Panc1 (cell line): ENCODE data around the gene CHAF1A. TPM values are rescaled to one million over a fixed set of nuclear protein-coding genes. Genes with fewer than 3 reads are reported as not detected.

Experiments
- ATAC-seq: fragments of 200-7000 bp; cut with Tn5 transposase; 2 replicates; pipeline ENCODE4 v1.9.1; 2020; ENCODE audit warnings: mild to moderate bottlenecking, moderate library complexity
- BruUV-seq: library from RNA; stranded (reverse); fragments of 400-500 nt; replicated peaks from 2 replicates; lab custom pipeline; 2021; lab: Mats Ljungman, UMichigan
- CTCF ChIA-PET: fragments of 300-600 bp; sonication (Branson Sonifier 250); formaldehyde crosslinking; loops from one replicate; lab custom pipeline; 2022; ENCODE audit warnings: antibody characterized with exemption; lab: Charles Lee
- POLR2A ChIA-PET: fragments of 300-600 bp; sonication (Branson Sonifier 250); formaldehyde crosslinking; loops from one replicate; lab custom pipeline; 2022; ENCODE audit warnings: antibody characterized with exemption; lab: Charles Lee
- DNase-seq: peaks from one replicate; pipeline ENCODE4 v3.0.0-alpha.2; 2010; ENCODE audit warnings: low read depth, low spot score
- H3K27ac ChIP-seq: 2 replicates; pipeline ENCODE4 v1.5.1; 2011; ENCODE audit warnings: mild to moderate bottlenecking, low read length, inconsistent platforms
- H3K27me3 ChIP-seq: fragments of 200-500 bp; sonication (Bioruptor generic); 2 replicates; pipeline ENCODE4 v1.6.0; 2014; ENCODE audit warnings: low read length, inconsistent platforms; ENCODE audit not compliant: control insufficient read depth, insufficient read depth
- H3K36me3 ChIP-seq: fragments of 200-500 bp; sonication (Bioruptor generic); 2 replicates; pipeline ENCODE4 v1.5.1; 2014; ENCODE audit warnings: inconsistent platforms, mild to moderate bottlenecking, low read length, moderate library complexity; ENCODE audit not compliant: control insufficient read depth, insufficient read depth
- H3K4me1 ChIP-seq: 2 replicates; pipeline ENCODE4 v1.5.1; 2011; ENCODE audit warnings: inconsistent platforms, mild to moderate bottlenecking, low read length, moderate library complexity; ENCODE audit not compliant: control insufficient read depth, insufficient read depth
- H3K4me3 ChIP-seq, 2 experiments: 2 replicates each; pipeline ENCODE4 v1.5.1; 2011 to 2012; ENCODE audit warnings: low read depth in 2 of 2, low read length in 2 of 2, mild to moderate bottlenecking in 2 of 2, inconsistent platforms in 1 of 2, moderate library complexity in 1 of 2
- H3K9me3 ChIP-seq: fragments of 200-500 bp; sonication (Bioruptor generic); 2 replicates; pipeline ENCODE4 v1.5.1; 2014; ENCODE audit warnings: low read depth, mild to moderate bottlenecking, inconsistent platforms, low read length, moderate library complexity; ENCODE audit not compliant: control insufficient read depth, insufficient read depth
- POLR2AphosphoS5 ChIP-seq: IDR thresholded peaks from 2 replicates; pipeline ENCODE4 v1.6.1; 2012; ENCODE audit warnings: mild to moderate bottlenecking, low read depth, low read length, moderate library complexity
- SIN3A ChIP-seq: IDR thresholded peaks from 2 replicates; pipeline ENCODE4 v1.6.1; 2012; ENCODE audit warnings: low read depth, mild to moderate bottlenecking, low read length, moderate library complexity, borderline replicate concordance; ENCODE audit not compliant: insufficient read depth
- TCF7L2 ChIP-seq: IDR thresholded peaks from 2 replicates; pipeline ENCODE4 v1.6.1; 2011; ENCODE audit warnings: mild to moderate bottlenecking, low read depth, low read length, inconsistent platforms
- in situ Hi-C: cut with HindIII; loops from 2 replicates; pipeline ENCODE4 v1.10.0; 2016; ENCODE audit warnings: low sequenced_read_pairs, low pct_unique_long_range_greater_than_20kb
- intact Hi-C: fragments of 100-400 bp; cut with micrococcal nuclease; formaldehyde crosslinking; loops from one replicate; pipeline ENCODE4 v1.10.0; 2022; ENCODE audit not compliant: unreplicated experiment
- total RNA-seq: library from RNA; stranded (reverse); gene quantifications from one replicate; pipeline ENCODE4 v1.2.1, GENCODE V29; 2021; ENCODE audit not compliant: unreplicated experiment
- TF ChIP-seq, protein P1 (sequence below): fragments of 450-650 bp; IDR thresholded peaks from 2 replicates; pipeline ENCODE4 v1.5.1; 2017; ENCODE audit warnings: mild to moderate bottlenecking
- TF ChIP-seq, protein P2 (sequence below), 2 experiments: IDR thresholded peaks; 2 replicates each; pipeline ENCODE4 v1.6.1; 2011 to 2012; ENCODE audit warnings: low read depth in 2 of 2, control low read depth in 1 of 2, low read length in 1 of 2, mild to moderate bottlenecking in 1 of 2, moderate library complexity in 1 of 2; ENCODE audit not compliant: insufficient read depth in 1 of 2

The CHAF1A gene
- total RNA-seq, 1 experiment from 2014 or later = 45.4 TPM

DNA sequence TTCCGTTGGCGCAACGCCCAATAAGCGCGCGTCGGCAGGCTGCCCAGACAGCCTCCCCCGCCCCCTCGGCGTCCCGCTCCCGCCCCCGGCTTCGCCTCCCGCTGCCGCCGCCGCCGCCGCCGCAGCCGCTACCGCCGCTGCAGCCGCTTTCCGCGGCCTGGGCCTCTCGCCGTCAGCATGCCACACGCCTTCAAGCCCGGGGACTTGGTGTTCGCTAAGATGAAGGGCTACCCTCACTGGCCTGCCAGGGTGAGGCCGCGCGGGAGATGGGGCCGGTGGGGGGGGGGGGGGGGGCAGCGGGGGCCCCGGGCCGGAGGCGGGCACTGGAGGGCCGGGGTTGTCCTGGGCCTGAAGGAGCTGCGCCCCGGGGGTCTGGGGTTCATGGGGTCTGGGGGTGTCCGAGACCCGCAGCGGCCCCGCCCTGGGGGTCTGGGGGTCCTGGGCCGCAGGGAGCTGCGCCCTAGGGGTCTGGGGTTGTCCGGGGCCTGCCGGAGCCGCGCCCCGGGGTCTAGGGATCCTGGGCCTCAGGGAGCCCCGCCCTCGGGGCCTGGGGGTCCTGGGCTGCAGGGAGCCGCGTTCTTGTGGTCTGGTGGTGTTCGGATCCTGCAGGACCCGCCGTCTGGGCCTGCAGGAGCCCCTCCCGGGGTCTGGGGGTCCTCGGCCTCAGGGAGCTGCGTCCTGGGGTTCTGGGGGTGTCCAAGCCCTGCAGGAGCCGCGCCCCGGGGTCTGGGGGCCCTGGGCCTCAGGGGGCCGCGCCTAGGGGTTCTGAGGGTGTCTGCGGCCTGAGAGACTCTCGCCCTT is 69.9 kb downstream of the CHAF1A start, which contains the start of gene HDGFL2:
Gene HDGFL2 (plus strand): TSS at position 124 of the 801 bp plus-strand sequence. CDS start 54 bp downstream, at position 178.
- intact Hi-C loops = no loop called here
- ATAC-seq = no peak; the same call in 1 of the 2 replicates

DNA sequence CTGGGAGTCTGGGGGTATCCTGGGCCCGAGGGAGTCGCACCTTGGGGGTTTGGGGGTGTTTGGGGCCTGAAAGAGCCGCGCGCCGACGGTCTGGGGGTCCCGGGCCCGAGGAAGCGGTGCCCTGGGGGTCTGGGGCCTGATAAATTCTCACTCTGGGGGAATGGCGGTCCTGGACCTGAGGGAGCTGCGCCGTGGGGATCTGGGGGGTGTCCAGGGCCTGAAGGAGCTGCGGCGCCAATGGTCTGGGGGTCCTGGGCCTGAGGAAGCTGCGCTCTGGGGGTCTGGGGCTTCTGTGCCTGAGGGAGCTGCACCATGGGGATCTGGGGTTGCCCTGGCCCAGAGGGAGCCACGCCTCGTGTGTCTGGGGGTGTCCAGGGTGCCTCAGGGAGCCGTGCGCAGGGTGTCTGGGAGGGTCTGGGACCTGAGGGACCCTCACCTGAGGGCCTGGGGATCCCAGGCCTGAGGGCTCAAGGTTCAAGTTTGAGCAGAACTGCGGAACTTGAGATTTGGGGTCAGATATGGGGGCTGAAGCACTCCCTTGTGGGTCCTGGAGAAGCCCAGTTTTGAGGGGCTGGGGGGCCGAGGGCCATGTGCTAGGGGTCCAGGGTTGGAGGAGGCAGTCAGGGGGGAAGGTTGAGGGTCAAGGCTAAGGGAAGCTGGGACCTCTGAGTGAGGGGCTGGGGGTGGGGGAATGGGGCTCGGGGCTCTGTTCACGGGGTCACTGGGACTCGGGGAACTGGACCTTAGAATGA is 70.7 kb downstream of the CHAF1A start:
- TF ChIP-seq POLR2AphosphoS5 = no peak
- no peak for TF ChIP-seq SIN3A
- TF ChIP-seq TCF7L2 = no peak
- TF ChIP-seq, protein P1, sequence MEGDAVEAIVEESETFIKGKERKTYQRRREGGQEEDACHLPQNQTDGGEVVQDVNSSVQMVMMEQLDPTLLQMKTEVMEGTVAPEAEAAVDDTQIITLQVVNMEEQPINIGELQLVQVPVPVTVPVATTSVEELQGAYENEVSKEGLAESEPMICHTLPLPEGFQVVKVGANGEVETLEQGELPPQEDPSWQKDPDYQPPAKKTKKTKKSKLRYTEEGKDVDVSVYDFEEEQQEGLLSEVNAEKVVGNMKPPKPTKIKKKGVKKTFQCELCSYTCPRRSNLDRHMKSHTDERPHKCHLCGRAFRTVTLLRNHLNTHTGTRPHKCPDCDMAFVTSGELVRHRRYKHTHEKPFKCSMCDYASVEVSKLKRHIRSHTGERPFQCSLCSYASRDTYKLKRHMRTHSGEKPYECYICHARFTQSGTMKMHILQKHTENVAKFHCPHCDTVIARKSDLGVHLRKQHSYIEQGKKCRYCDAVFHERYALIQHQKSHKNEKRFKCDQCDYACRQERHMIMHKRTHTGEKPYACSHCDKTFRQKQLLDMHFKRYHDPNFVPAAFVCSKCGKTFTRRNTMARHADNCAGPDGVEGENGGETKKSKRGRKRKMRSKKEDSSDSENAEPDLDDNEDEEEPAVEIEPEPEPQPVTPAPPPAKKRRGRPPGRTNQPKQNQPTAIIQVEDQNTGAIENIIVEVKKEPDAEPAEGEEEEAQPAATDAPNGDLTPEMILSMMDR = no peak
- TF ChIP-seq, protein P2, sequence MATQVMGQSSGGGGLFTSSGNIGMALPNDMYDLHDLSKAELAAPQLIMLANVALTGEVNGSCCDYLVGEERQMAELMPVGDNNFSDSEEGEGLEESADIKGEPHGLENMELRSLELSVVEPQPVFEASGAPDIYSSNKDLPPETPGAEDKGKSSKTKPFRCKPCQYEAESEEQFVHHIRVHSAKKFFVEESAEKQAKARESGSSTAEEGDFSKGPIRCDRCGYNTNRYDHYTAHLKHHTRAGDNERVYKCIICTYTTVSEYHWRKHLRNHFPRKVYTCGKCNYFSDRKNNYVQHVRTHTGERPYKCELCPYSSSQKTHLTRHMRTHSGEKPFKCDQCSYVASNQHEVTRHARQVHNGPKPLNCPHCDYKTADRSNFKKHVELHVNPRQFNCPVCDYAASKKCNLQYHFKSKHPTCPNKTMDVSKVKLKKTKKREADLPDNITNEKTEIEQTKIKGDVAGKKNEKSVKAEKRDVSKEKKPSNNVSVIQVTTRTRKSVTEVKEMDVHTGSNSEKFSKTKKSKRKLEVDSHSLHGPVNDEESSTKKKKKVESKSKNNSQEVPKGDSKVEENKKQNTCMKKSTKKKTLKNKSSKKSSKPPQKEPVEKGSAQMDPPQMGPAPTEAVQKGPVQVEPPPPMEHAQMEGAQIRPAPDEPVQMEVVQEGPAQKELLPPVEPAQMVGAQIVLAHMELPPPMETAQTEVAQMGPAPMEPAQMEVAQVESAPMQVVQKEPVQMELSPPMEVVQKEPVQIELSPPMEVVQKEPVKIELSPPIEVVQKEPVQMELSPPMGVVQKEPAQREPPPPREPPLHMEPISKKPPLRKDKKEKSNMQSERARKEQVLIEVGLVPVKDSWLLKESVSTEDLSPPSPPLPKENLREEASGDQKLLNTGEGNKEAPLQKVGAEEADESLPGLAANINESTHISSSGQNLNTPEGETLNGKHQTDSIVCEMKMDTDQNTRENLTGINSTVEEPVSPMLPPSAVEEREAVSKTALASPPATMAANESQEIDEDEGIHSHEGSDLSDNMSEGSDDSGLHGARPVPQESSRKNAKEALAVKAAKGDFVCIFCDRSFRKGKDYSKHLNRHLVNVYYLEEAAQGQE (IDR thresholded peaks at IDR 0.05; ENCODE audit: insufficient read depth in 1 of 2, low read depth in 2 of 2, low read length in 1 of 2) = no peak
- H3K36me3 ChIP-seq = peaks cover 4% of the 10 kb centered on the region; the same call in 1 of the 2 replicates
- H3K4me3 ChIP-seq = peak overlapping the region; percentile 66 to 83
- no peak for DNase-seq
- no peaks in the 10 kb centered on the region for H3K27me3 ChIP-seq
- H3K4me1 ChIP-seq = no peaks in the 10 kb centered on the region; the same call in 1 of the 2 replicates
- CTCF ChIA-PET = no interaction called here
- no peak for ATAC-seq
- peak overlapping the region; percentile 73 for H3K27ac ChIP-seq
- intact Hi-C loops (no loop called here), in situ Hi-C loops (no loop called here)
- POLR2A ChIA-PET = no interaction called here
- H3K9me3 ChIP-seq = no peaks in the 10 kb centered on the region
- BruUV-seq = no TSS peak

More for the DNA sequence above, 69.9 kb downstream of the CHAF1A start, which contains the start of gene HDGFL2:
- peak within 1 kb of the TSS; percentile 83 to 86 for H3K4me3 ChIP-seq
- H3K27ac ChIP-seq = peak within 1 kb of the TSS; percentile 90
- no peak for DNase-seq
- CTCF ChIA-PET = interaction anchor here (1.6 kb wide), 1 partner anchor 53 kb away, joined by 4 read pairs; no protein-coding TSS in a partner anchor
- no peaks in the 10 kb centered on the region; the same call in 1 of the 2 replicates for H3K4me1 ChIP-seq
- no peaks in the 10 kb centered on the region for H3K9me3 ChIP-seq
- TF ChIP-seq TCF7L2 (no peak), SIN3A (no peak), POLR2AphosphoS5 (no peak)
- TF ChIP-seq, protein P1 = no peak
- TF ChIP-seq, protein P2 (IDR thresholded peaks at IDR 0.05; ENCODE audit: insufficient read depth in 1 of 2, low read depth in 2 of 2, low read length in 1 of 2) = no peak
- no peaks in the 10 kb centered on the region for H3K27me3 ChIP-seq
- in situ Hi-C loops = no loop called here
- POLR2A ChIA-PET = no interaction called here
- H3K36me3 ChIP-seq = peaks cover 4% of the 10 kb centered on the region; the same call in 1 of the 2 replicates
- BruUV-seq = no TSS peak
